ENCODE data around the gene THSD4. TPM values are rescaled to one million over a fixed set of nuclear protein-coding genes. Genes with fewer than 3 reads are reported as not detected.

Gene THSD4
- total and polyA plus RNA-seq, 2 of the 4 experiments (the other 2 are of a cell fraction): 25.5 to 31.1 TPM

GRCh38 chr15:71238926-71239325, 123.7 kb downstream of the THSD4 start (continued):
- TF ChIP-seq RAD21 (IDR thresholded peaks at IDR 0.05; ENCODE audit: low read length) (no peak), CEBPB (IDR thresholded peaks at IDR 0.05; ENCODE audit: low read depth, low read length) (no peak), MAFK (IDR thresholded peaks at IDR 0.05; ENCODE audit: low read depth, low read length) (no peak), FOS (IDR thresholded peaks at IDR 0.05; ENCODE audit: low read depth, low read length) (no peak), RCOR1 (IDR thresholded peaks at IDR 0.05; ENCODE audit: insufficient replicate concordance, low read length) (no peak), NFE2L2 (IDR thresholded peaks at IDR 0.05; ENCODE audit: low read depth, low read length) (no peak)

Measured in IMR-90 (cell line).